DOHH2 (cell line): ENCODE results near the gene NDUFS7.

Experiments used
- H3F3A ChIP-seq: fragments of 200-600 bp; sonication (generic), shearing (Covaris generic); 2 replicates; pipeline ENCODE4 v1.6.0; 2016; ENCODE audit warnings: antibody characterized with exemption, mild to moderate bottlenecking; ENCODE audit not compliant: control insufficient read depth, insufficient read depth
- H3K27ac ChIP-seq: fragments of 200-600 bp; sonication (generic); 2 replicates; pipeline ENCODE4 v1.5.1; 2014; ENCODE audit warnings: low read depth, mild to moderate bottlenecking, low read length, moderate library complexity
- H3K27me3 ChIP-seq: fragments of 200-600 bp; sonication (generic); 2 replicates; pipeline ENCODE4 v1.6.1; 2014; ENCODE audit warnings: mild to moderate bottlenecking, low read length, mixed read lengths; ENCODE audit not compliant: control insufficient read depth
- H3K36me3 ChIP-seq: fragments of 200-600 bp; sonication (generic); 2 replicates; pipeline ENCODE4 v1.6.1; 2014; ENCODE audit warnings: mild to moderate bottlenecking, low read length, moderate library complexity, mixed read lengths; ENCODE audit not compliant: control insufficient read depth
- H3K4me1 ChIP-seq: fragments of 200-600 bp; sonication (generic); 2 replicates; pipeline ENCODE4 v1.6.1; 2014; ENCODE audit warnings: mild to moderate bottlenecking, low read length, mixed read lengths; ENCODE audit not compliant: control insufficient read depth
- H3K4me2 ChIP-seq: fragments of 200-600 bp; sonication (generic); 2 replicates; pipeline ENCODE4 v1.6.0; 2014; ENCODE audit warnings: mild to moderate bottlenecking, low read length, moderate library complexity
- H3K4me3 ChIP-seq: fragments of 200-600 bp; sonication (generic); 2 replicates; pipeline ENCODE4 v1.5.1; 2014; ENCODE audit warnings: mild to moderate bottlenecking, low read length, mixed read lengths
- H3K79me2 ChIP-seq: fragments of 200-600 bp; sonication (generic); 2 replicates; pipeline ENCODE4 v1.6.1; 2014; ENCODE audit warnings: mild to moderate bottlenecking, low read length, mixed read lengths; ENCODE audit not compliant: control insufficient read depth
- H3K9me2 ChIP-seq: fragments of 200-600 bp; sonication (generic); replicated peaks from 2 replicates; pipeline ENCODE4 v1.6.1; 2014; ENCODE audit warnings: mild to moderate bottlenecking, low read length, mixed read lengths; ENCODE audit not compliant: control insufficient read depth
- H3K9me3 ChIP-seq: fragments of 200-600 bp; sonication (generic); 2 replicates; pipeline ENCODE4 v1.6.1; 2014; ENCODE audit warnings: antibody characterized with exemption, low read length, mixed read lengths; ENCODE audit not compliant: control insufficient read depth, insufficient read depth
- H4K20me1 ChIP-seq: fragments of 200-600 bp; sonication (generic); 2 replicates; pipeline ENCODE4 v1.6.0; 2014; ENCODE audit warnings: low read depth, mild to moderate bottlenecking, antibody characterized with exemption, low read length, moderate library complexity; ENCODE audit not compliant: control insufficient read depth, insufficient read depth
- CTCF ChIP-seq: fragments of 200-600 bp; sonication (generic); IDR thresholded peaks from one replicate; pipeline ENCODE4 v1.5.1; 2014; ENCODE audit warnings: antibody characterized with exemption, mild to moderate bottlenecking, low read depth, low read length; ENCODE audit not compliant: poor library complexity, severe bottlenecking
- EZH2phosphoT487 ChIP-seq: fragments of 200-600 bp; sonication (generic); IDR thresholded peaks from 2 replicates; pipeline ENCODE4 v1.6.1; 2017; ENCODE audit warnings: borderline replicate concordance, mild to moderate bottlenecking, antibody characterized with exemption, low read length, moderate library complexity, mixed read lengths

NDUFS7 gene

DNA sequence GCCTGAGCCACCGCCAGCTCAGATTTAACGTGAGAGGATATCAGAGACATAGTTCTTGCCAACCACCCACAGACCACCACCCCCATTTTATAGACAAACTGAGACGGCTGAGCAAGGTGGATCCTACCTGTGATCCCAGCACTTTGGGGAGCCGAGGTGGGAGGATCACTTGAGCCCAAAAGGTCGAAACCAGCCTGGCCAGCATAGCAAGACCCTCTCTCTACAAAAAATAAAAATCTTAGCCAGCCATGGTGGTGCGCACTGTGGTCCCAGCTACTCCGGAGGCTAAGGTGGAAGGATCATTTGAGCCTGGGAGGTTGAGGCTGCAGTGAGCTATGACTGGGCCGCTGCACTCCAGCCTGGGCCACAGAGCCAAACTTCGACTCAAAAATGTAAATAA is 30.6 kb upstream of the NDUFS7 start:
- H3K4me1 ChIP-seq: peaks cover 18% of the 10 kb centered on the region
- peaks cover 21% of the 10 kb centered on the region for H3K36me3 ChIP-seq
- H3K4me3 ChIP-seq: no peak overlapping the region
- H3K4me2 ChIP-seq: no peak overlapping the region
- no peak overlapping the region for H3K27ac ChIP-seq
- no peaks in the 10 kb centered on the region for H3K9me3 ChIP-seq
- H3K27me3 ChIP-seq: no peaks in the 10 kb centered on the region
- peaks cover 15% of the 10 kb centered on the region for H3K79me2 ChIP-seq
- no peaks in the 10 kb centered on the region for H3K9me2 ChIP-seq
- TF ChIP-seq CTCF (no peak), EZH2phosphoT487 (no peak)
- no peaks in the 10 kb centered on the region for H4K20me1 ChIP-seq
- H3F3A ChIP-seq: peaks cover 8% of the 10 kb centered on the region; the same call in 1 of the 2 replicates

GRCh38 chr19:1354970-1355567 is 28.6 kb upstream of the NDUFS7 start:
- Histone ChIP-seq H3K9me3 (no peaks in the 10 kb centered on the region), H3K79me2 (peaks cover 15% of the 10 kb centered on the region), H4K20me1 (no peaks in the 10 kb centered on the region), H3K9me2 (no peaks in the 10 kb centered on the region), H3K4me1 (peaks cover 18% of the 10 kb centered on the region), H3K36me3 (peaks cover 39% of the 10 kb centered on the region), H3F3A (peaks cover 8% of the 10 kb centered on the region; the same call in 1 of the 2 replicates), H3K4me3 (peak overlapping the region; percentile 83), H3K27me3 (no peaks in the 10 kb centered on the region), H3K4me2 (peak overlapping the region; percentile 94), H3K27ac (no peak overlapping the region)
- TF ChIP-seq CTCF: no peak
- TF ChIP-seq EZH2phosphoT487: no peak

DNA sequence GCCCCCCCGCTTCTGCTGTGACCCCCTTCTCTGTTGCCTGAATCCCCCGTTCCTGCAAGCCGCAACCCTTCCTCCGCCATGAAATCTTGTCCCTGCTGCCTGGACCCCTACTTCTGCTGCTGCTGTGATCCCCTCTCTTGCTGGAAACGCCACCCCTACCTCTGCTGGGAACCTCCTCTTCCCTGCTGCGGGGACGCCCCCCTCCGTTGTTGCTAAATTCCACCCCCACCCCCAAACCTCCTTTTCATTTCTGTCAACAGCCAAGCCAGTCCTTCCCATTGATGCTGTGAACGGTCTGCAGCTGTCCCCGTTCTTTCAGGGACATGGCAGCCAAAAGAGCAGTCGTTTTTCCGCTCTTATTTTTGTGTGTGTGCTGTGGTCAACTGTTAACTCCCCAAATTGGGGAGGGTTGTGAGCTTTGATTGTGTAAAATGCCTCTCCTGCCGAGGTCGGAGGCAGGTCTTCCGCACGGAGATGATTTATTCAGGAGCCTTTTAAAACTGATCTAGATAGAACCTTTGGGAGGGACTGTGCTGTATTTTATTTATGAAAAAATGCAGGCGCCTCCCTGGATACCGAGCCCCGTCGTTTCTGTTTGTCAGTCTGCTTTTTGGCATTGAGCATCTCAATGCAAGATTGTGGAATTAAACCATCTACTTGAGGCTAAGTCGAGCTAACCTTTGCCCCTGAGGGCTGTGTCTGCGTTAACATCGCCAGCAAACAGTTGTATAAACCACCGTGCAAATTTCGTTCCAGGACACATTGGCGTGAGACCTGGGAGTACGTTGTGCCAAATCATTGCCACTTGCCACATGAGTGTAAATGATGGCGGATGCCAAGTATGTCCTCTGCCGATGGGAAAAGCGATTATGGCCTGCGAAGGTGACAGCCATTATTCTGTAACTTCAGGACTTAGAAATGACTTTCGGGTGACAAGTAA is 27.9 kb upstream of the NDUFS7 start:
- Histone ChIP-seq H3K4me3 (peak overlapping the region; percentile 83), H3K27ac (no peak overlapping the region)

More for the DNA sequence above, 27.9 kb upstream of the NDUFS7 start:
- Histone ChIP-seq H3K4me2 (peak overlapping the region; percentile 94), H3K9me2 (no peaks in the 10 kb centered on the region), H3K4me1 (peaks cover 18% of the 10 kb centered on the region), H3K27me3 (no peaks in the 10 kb centered on the region), H4K20me1 (no peaks in the 10 kb centered on the region), H3K79me2 (peaks cover 15% of the 10 kb centered on the region), H3K9me3 (no peaks in the 10 kb centered on the region), H3K36me3 (peaks cover 45% of the 10 kb centered on the region), H3F3A (peaks cover 8% of the 10 kb centered on the region; the same call in 1 of the 2 replicates)
- no peak for TF ChIP-seq EZH2phosphoT487
- no peak for TF ChIP-seq CTCF
